ENCODE data around the gene BCORL1.

BCORL1 gene

DNA sequence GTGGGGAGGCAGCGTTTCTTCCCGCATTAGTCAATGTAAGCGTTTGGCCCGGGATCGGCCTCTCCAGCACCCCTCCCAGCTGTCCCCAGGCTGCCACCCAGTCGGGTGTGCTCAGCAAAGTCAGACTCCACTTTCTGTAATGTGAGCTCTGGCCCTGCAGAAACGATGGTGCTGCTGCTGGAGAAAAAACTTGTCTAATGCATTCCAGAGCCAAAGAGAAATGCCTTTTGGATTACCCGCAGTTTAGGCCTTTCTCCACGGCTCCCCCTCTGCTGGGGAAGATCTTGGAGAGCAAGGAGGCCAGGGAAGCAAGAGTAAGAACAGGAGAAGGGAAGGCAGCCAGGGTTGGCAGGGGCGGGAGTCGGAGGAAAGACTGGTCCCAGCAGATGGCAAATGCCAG, 72.7 kb downstream of the BCORL1 start:
- H3K79me2 ChIP-seq (ENCODE audit: low read length): no peaks in the 10 kb centered on the region
- H3F3A ChIP-seq (ENCODE audit: insufficient read depth, low read length): no peaks in the 10 kb centered on the region
- H3K9me2 ChIP-seq (replicated peaks; ENCODE audit: insufficient read depth, low read length): no peaks in the 10 kb centered on the region
- H3K4me3 ChIP-seq (ENCODE audit: low read length): no peak overlapping the region
- H3K27me3 ChIP-seq (replicated peaks; ENCODE audit: insufficient read depth, low read length): no peaks in the 10 kb centered on the region
- no peaks in the 10 kb centered on the region for H3K9me3 ChIP-seq (replicated peaks; ENCODE audit: insufficient read depth, low read length)
- H3K4me1 ChIP-seq (ENCODE audit: low read length): no peaks in the 10 kb centered on the region
- no peaks in the 10 kb centered on the region for H3K36me3 ChIP-seq (replicated peaks; ENCODE audit: insufficient read depth, low read length)
- H3K4me2 ChIP-seq (ENCODE audit: low read depth, low read length): no peak overlapping the region
- DNase-seq: no peak
- TF ChIP-seq EZH2 (optimal IDR thresholded peaks at IDR 0.05; ENCODE audit: low read depth, low read length) (no peak), EZH2phosphoT487 (IDR thresholded peaks at IDR 0.05; ENCODE audit: low read length) (no peak)
- TF ChIP-seq, protein P1, sequence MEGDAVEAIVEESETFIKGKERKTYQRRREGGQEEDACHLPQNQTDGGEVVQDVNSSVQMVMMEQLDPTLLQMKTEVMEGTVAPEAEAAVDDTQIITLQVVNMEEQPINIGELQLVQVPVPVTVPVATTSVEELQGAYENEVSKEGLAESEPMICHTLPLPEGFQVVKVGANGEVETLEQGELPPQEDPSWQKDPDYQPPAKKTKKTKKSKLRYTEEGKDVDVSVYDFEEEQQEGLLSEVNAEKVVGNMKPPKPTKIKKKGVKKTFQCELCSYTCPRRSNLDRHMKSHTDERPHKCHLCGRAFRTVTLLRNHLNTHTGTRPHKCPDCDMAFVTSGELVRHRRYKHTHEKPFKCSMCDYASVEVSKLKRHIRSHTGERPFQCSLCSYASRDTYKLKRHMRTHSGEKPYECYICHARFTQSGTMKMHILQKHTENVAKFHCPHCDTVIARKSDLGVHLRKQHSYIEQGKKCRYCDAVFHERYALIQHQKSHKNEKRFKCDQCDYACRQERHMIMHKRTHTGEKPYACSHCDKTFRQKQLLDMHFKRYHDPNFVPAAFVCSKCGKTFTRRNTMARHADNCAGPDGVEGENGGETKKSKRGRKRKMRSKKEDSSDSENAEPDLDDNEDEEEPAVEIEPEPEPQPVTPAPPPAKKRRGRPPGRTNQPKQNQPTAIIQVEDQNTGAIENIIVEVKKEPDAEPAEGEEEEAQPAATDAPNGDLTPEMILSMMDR (IDR thresholded peaks at IDR 0.05; ENCODE audit: low read length): no peak
- no peak overlapping the region for H3K27ac ChIP-seq (ENCODE audit: low read length)
- H2AFZ ChIP-seq (ENCODE audit: low read length): no peak overlapping the region
- H4K20me1 ChIP-seq (ENCODE audit: insufficient read depth, low read length): no peaks in the 10 kb centered on the region
- no peak overlapping the region for H3K9ac ChIP-seq (ENCODE audit: low read length)

- H3K36me3 ChIP-seq (replicated peaks; ENCODE audit: insufficient read depth, low read length): no peaks in the 10 kb centered on the region
- no peaks in the 10 kb centered on the region for H3K27me3 ChIP-seq (replicated peaks; ENCODE audit: insufficient read depth, low read length)
- H3K9me2 ChIP-seq (replicated peaks; ENCODE audit: insufficient read depth, low read length): no peaks in the 10 kb centered on the region
- TF ChIP-seq, protein P1 (IDR thresholded peaks at IDR 0.05; ENCODE audit: low read length): no peak
- TF ChIP-seq EZH2 (optimal IDR thresholded peaks at IDR 0.05; ENCODE audit: low read depth, low read length) (no peak), EZH2phosphoT487 (IDR thresholded peaks at IDR 0.05; ENCODE audit: low read length) (no peak)
- no peak for DNase-seq
- H3F3A ChIP-seq (ENCODE audit: insufficient read depth, low read length): no peaks in the 10 kb centered on the region
- H3K9ac ChIP-seq (ENCODE audit: low read length): no peak overlapping the region
- no peaks in the 10 kb centered on the region for H3K9me3 ChIP-seq (replicated peaks; ENCODE audit: insufficient read depth, low read length)
- H3K4me3 ChIP-seq (ENCODE audit: low read length): no peak overlapping the region
- H3K27ac ChIP-seq (ENCODE audit: low read length): no peak overlapping the region
- H2AFZ ChIP-seq (ENCODE audit: low read length): no peak overlapping the region
- H4K20me1 ChIP-seq (ENCODE audit: insufficient read depth, low read length): no peaks in the 10 kb centered on the region
- H3K79me2 ChIP-seq (ENCODE audit: low read length): no peaks in the 10 kb centered on the region
- H3K4me2 ChIP-seq (ENCODE audit: low read depth, low read length): no peak overlapping the region
- H3K4me1 ChIP-seq (ENCODE audit: low read length): peaks cover 2% of the 10 kb centered on the region; the same call in 1 of the 2 replicates
Measured at GRCh38 chrX:130055899-130056298, 73.5 kb downstream of the BCORL1 start.

DNA sequence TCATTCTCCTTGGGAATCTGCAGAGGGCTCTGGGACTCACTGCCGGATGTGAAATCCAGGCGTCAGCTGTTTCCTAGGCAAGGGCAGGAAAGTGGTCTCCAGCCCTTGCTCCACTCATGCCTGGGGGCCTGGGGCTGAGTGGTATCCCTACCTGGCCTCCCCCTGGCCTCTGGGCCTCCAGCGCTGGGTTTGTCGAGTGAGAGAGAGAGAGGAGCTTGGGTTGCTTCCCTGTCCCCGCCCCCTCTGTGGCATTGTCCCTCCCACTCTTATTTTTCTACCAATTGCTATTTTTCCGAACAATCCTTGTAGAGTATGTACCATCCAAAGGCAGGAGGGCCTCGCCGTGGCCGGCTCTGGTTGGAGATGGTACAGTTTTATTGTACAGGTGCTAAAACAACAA, 74.8 kb downstream of the BCORL1 start:
- H3K4me2 ChIP-seq (ENCODE audit: low read depth, low read length): no peak overlapping the region
- no peak overlapping the region for H2AFZ ChIP-seq (ENCODE audit: low read length)
- H3K27me3 ChIP-seq (replicated peaks; ENCODE audit: insufficient read depth, low read length): no peaks in the 10 kb centered on the region
- no peak overlapping the region for H3K27ac ChIP-seq (ENCODE audit: low read length)
- no peak for DNase-seq
- peaks cover 5% of the 10 kb centered on the region; the same call in 1 of the 2 replicates for H3K4me1 ChIP-seq (ENCODE audit: low read length)
- no peaks in the 10 kb centered on the region for H3F3A ChIP-seq (ENCODE audit: insufficient read depth, low read length)
- H3K79me2 ChIP-seq (ENCODE audit: low read length): no peaks in the 10 kb centered on the region
- H3K9me2 ChIP-seq (replicated peaks; ENCODE audit: insufficient read depth, low read length): no peaks in the 10 kb centered on the region
- no peaks in the 10 kb centered on the region for H3K36me3 ChIP-seq (replicated peaks; ENCODE audit: insufficient read depth, low read length)
- TF ChIP-seq, protein P1 (IDR thresholded peaks at IDR 0.05; ENCODE audit: low read length): no peak
- TF ChIP-seq EZH2 (optimal IDR thresholded peaks at IDR 0.05; ENCODE audit: low read depth, low read length) (no peak), EZH2phosphoT487 (IDR thresholded peaks at IDR 0.05; ENCODE audit: low read length) (no peak)
- H3K4me3 ChIP-seq (ENCODE audit: low read length): no peak overlapping the region
- H3K9ac ChIP-seq (ENCODE audit: low read length): no peak overlapping the region
- H3K9me3 ChIP-seq (replicated peaks; ENCODE audit: insufficient read depth, low read length): no peaks in the 10 kb centered on the region
- H4K20me1 ChIP-seq (ENCODE audit: insufficient read depth, low read length): no peaks in the 10 kb centered on the region

Measured in MM.1S (cell line).